Panc1 (cell line): ENCODE measurements around the gene ENTPD7.

Experiments
- TCF7L2 ChIP-seq: IDR thresholded peaks from 2 replicates; pipeline ENCODE4 v1.6.1; 2011; ENCODE audit warnings: mild to moderate bottlenecking, low read depth, low read length, inconsistent platforms
- TF ChIP-seq, protein P1 (sequence below): fragments of 450-650 bp; IDR thresholded peaks from 2 replicates; pipeline ENCODE4 v1.5.1; 2017; ENCODE audit warnings: mild to moderate bottlenecking
- TF ChIP-seq, protein P2 (sequence below), 2 experiments: IDR thresholded peaks; 2 replicates each; pipeline ENCODE4 v1.6.1; 2011 to 2012; ENCODE audit warnings: low read depth in 2 of 2, control low read depth in 1 of 2, low read length in 1 of 2, mild to moderate bottlenecking in 1 of 2, moderate library complexity in 1 of 2; ENCODE audit not compliant: insufficient read depth in 1 of 2

DNA sequence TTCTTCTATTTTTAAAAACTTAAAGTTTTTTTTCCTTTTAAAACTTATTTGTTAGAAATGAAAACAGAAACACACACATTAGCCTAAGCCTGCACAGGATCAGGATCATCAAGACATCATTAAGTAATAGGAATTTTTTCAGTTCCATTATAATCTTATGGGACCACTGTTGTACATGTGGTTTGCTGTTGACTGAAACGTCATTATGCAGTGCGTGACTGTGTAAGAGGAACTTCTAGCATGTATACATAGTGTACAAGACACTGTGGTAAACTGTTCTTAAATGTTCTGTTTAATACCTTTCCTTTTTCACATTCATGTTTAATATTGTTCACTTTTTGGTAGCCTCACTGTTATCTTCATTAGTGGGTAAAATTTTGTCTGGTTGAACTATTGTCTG, 12.1 kb downstream of the ENTPD7 start:
- TF ChIP-seq, protein P1, sequence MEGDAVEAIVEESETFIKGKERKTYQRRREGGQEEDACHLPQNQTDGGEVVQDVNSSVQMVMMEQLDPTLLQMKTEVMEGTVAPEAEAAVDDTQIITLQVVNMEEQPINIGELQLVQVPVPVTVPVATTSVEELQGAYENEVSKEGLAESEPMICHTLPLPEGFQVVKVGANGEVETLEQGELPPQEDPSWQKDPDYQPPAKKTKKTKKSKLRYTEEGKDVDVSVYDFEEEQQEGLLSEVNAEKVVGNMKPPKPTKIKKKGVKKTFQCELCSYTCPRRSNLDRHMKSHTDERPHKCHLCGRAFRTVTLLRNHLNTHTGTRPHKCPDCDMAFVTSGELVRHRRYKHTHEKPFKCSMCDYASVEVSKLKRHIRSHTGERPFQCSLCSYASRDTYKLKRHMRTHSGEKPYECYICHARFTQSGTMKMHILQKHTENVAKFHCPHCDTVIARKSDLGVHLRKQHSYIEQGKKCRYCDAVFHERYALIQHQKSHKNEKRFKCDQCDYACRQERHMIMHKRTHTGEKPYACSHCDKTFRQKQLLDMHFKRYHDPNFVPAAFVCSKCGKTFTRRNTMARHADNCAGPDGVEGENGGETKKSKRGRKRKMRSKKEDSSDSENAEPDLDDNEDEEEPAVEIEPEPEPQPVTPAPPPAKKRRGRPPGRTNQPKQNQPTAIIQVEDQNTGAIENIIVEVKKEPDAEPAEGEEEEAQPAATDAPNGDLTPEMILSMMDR = no peak
- TF ChIP-seq TCF7L2 = no peak
- TF ChIP-seq, protein P2, sequence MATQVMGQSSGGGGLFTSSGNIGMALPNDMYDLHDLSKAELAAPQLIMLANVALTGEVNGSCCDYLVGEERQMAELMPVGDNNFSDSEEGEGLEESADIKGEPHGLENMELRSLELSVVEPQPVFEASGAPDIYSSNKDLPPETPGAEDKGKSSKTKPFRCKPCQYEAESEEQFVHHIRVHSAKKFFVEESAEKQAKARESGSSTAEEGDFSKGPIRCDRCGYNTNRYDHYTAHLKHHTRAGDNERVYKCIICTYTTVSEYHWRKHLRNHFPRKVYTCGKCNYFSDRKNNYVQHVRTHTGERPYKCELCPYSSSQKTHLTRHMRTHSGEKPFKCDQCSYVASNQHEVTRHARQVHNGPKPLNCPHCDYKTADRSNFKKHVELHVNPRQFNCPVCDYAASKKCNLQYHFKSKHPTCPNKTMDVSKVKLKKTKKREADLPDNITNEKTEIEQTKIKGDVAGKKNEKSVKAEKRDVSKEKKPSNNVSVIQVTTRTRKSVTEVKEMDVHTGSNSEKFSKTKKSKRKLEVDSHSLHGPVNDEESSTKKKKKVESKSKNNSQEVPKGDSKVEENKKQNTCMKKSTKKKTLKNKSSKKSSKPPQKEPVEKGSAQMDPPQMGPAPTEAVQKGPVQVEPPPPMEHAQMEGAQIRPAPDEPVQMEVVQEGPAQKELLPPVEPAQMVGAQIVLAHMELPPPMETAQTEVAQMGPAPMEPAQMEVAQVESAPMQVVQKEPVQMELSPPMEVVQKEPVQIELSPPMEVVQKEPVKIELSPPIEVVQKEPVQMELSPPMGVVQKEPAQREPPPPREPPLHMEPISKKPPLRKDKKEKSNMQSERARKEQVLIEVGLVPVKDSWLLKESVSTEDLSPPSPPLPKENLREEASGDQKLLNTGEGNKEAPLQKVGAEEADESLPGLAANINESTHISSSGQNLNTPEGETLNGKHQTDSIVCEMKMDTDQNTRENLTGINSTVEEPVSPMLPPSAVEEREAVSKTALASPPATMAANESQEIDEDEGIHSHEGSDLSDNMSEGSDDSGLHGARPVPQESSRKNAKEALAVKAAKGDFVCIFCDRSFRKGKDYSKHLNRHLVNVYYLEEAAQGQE (IDR thresholded peaks at IDR 0.05; ENCODE audit: insufficient read depth in 1 of 2, low read depth in 2 of 2, low read length in 1 of 2) = no peak
